Measurements from ENCODE around the gene ZNF280C.

DNA sequence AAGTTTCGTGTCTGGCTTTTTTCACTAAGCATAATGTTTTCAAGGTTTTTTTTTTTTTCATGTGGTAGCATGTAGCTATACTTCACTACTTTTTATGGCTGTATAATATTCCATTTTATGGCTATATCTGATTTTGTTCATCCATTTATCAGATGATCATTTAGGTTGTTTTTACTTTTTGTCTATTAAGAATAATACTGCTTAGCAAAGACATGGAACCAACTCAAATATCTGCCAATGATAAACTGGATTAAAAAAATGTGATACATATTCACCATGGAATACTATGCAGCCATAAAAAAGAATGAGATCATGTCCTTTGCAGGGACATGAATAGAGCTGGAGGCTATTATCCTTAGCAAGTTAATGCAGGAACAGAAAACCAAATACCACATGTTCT lies 32.7 kb upstream of the ZNF280C start:
- TF ChIP-seq, protein P1, sequence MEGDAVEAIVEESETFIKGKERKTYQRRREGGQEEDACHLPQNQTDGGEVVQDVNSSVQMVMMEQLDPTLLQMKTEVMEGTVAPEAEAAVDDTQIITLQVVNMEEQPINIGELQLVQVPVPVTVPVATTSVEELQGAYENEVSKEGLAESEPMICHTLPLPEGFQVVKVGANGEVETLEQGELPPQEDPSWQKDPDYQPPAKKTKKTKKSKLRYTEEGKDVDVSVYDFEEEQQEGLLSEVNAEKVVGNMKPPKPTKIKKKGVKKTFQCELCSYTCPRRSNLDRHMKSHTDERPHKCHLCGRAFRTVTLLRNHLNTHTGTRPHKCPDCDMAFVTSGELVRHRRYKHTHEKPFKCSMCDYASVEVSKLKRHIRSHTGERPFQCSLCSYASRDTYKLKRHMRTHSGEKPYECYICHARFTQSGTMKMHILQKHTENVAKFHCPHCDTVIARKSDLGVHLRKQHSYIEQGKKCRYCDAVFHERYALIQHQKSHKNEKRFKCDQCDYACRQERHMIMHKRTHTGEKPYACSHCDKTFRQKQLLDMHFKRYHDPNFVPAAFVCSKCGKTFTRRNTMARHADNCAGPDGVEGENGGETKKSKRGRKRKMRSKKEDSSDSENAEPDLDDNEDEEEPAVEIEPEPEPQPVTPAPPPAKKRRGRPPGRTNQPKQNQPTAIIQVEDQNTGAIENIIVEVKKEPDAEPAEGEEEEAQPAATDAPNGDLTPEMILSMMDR (IDR thresholded peaks at IDR 0.05), result no peak
- TF ChIP-seq POLR2A (IDR thresholded peaks at IDR 0.05) (no peak), EP300 (IDR thresholded peaks at IDR 0.05) (no peak)

All from ovary (tissue), 3 donors.